Measurements from ENCODE around the gene PLEKHG4.

PLEKHG4 gene

DNA sequence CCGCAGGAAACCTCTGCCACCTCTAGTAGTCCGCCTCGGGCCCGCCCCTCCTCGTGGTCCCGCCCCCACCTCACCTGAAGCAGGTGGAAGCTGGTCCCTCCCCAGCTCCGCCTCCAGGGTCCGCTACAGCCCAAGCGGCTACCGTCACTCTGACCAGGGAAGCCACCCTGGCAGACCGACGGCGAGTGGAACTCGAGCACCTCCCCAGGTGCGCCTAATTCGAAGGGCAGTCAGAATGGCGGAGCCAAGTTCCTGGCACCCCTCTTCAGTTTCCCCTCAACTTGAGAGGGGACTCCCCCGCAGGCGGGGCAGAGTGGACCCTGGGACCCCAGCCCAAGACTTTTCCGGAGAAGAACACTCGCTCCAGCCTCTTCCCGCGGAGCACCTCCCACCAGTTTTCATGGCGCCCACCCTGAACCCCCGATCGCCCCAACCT is 32.6 kb upstream of the PLEKHG4 start:
- TF ChIP-seq, protein P1, sequence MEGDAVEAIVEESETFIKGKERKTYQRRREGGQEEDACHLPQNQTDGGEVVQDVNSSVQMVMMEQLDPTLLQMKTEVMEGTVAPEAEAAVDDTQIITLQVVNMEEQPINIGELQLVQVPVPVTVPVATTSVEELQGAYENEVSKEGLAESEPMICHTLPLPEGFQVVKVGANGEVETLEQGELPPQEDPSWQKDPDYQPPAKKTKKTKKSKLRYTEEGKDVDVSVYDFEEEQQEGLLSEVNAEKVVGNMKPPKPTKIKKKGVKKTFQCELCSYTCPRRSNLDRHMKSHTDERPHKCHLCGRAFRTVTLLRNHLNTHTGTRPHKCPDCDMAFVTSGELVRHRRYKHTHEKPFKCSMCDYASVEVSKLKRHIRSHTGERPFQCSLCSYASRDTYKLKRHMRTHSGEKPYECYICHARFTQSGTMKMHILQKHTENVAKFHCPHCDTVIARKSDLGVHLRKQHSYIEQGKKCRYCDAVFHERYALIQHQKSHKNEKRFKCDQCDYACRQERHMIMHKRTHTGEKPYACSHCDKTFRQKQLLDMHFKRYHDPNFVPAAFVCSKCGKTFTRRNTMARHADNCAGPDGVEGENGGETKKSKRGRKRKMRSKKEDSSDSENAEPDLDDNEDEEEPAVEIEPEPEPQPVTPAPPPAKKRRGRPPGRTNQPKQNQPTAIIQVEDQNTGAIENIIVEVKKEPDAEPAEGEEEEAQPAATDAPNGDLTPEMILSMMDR (IDR thresholded peaks at IDR 0.05; ENCODE audit: low read depth, low read length, missing control alignments), result no peak

DNA sequence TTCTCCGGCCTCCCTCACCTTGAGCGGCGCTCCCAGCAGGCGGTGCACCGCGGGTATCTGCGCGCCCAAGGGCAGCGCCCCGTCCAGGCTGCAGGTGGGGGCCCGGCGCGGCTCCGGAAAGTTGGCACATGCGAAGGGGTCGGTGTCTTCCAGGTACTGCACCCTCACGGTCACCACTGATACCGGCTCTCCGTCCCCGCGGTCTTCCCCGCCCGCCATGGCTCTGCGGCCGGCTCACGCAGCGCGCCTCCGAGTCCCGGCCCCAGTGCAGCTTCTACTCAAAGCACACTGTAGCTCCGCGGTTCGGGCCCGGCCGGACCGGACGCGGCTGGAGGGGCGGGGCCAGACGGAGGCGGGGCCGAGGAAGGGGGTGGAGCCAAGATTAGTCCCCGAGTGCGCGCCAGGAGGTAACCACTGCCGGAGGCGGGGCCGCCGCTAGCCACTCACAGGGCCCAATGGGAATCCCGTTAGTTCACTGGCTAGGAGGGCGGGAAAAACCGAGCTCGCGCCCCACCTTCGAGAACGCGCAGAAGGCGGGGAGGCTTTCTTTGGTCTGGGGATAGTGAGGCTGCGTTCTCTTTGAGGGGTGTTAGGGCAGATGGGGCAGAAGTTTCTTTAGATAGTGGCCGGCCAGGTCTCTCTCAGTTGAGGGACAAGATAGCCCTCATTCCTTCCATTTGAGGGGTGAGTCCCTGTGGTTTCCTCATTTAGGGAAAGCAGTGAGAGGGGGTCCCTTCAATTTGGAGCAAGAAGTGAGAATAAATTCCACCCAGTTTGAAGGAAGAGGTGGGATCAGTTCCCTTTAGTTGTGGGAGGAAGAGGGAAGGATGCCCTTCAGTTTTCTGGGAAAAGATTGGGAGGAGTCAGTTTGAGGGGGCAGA is 31.9 kb upstream of the PLEKHG4 start, which contains the start of gene FHOD1:
Gene FHOD1, minus strand, starts transcription at position 290 of the 881 bp plus-strand sequence. Its CDS starts 71 bp downstream, at position 219.
- peak within 1 kb of the TSS; percentile 85 for H3K4me3 ChIP-seq (ENCODE audit: low read depth, low read length)
- TF ChIP-seq, protein P1 (IDR thresholded peaks at IDR 0.05; ENCODE audit: low read depth, low read length, missing control alignments), result no peak
- DNase-seq (ENCODE audit: low read depth), result peak; percentile 88

More for the DNA sequence above, 32.6 kb upstream of the PLEKHG4 start:
- DNase-seq (ENCODE audit: low read depth), result no peak
- peak overlapping the region; percentile 85 for H3K4me3 ChIP-seq (ENCODE audit: low read depth, low read length)

DNA sequence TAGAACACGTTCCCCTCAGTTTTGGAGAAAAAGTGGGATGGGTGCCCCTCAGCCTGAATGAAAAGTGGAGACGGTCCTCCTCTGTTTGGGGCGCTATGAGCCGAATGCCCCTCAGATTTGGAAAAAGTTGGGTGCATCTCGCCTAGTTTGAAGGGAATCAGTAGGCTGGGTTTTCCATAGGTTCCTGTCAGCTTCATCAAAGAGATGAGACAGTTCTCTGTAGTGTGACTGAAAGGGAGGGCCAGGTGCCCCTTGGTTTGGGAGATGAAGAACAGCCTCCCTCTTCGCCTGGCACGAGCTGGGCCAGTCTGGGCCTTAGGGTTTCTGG is 31.3 kb upstream of the PLEKHG4 start:
- DNase-seq (ENCODE audit: low read depth), result no peak
- TF ChIP-seq, protein P1 (IDR thresholded peaks at IDR 0.05; ENCODE audit: low read depth, low read length, missing control alignments), result no peak
- peak overlapping the region; percentile 73 for H3K4me3 ChIP-seq (ENCODE audit: low read depth, low read length)

DNA sequence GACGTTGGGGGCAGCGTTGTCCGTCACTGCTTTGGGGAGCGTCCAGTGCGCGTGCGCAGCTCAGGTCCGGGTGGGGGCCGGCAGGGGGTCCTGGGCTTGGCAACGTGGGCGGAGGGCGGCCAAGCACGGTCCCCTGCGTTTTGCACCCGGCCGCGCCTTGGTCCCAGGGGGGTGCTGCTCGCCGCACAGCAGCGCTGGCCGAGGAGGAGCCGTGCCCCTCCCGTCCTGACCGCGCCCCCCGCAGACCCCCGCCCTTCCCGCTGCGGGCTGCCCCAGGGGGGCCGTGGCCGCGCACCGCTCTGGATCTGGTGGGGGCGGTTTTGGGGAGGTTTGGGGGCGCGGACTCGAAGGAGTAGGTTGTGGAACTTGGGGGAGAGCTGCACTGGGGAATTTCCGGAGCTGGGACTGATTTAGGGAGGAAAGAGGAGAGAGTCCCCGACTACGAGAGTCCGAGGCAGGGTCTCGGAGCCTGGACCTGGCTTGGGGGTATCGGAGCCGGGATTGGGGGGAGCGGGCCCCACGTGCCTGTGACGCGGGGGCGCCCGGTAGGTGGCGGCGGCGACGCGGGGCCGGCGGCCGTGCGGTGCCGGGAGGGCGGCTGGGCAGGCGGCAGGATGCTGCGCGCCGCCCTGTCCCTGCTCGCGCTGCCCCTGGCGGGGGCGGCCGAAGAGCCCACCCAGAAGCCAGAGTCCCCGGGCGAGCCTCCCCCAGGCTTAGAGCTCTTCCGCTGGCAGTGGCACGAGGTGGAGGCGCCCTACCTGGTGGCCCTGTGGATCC is 30.7 kb upstream of the PLEKHG4 start, which contains the start of gene SLC9A5:
Gene SLC9A5, plus strand, starts transcription at position 579 of the 777 bp plus-strand sequence. Its CDS starts 36 bp downstream, at position 615.
- TF ChIP-seq, protein P1 (IDR thresholded peaks at IDR 0.05; ENCODE audit: low read depth, low read length, missing control alignments), result no peak
- DNase-seq (ENCODE audit: low read depth), result no peak
- peak within 1 kb of the TSS; percentile 73 for H3K4me3 ChIP-seq (ENCODE audit: low read depth, low read length)

DNA sequence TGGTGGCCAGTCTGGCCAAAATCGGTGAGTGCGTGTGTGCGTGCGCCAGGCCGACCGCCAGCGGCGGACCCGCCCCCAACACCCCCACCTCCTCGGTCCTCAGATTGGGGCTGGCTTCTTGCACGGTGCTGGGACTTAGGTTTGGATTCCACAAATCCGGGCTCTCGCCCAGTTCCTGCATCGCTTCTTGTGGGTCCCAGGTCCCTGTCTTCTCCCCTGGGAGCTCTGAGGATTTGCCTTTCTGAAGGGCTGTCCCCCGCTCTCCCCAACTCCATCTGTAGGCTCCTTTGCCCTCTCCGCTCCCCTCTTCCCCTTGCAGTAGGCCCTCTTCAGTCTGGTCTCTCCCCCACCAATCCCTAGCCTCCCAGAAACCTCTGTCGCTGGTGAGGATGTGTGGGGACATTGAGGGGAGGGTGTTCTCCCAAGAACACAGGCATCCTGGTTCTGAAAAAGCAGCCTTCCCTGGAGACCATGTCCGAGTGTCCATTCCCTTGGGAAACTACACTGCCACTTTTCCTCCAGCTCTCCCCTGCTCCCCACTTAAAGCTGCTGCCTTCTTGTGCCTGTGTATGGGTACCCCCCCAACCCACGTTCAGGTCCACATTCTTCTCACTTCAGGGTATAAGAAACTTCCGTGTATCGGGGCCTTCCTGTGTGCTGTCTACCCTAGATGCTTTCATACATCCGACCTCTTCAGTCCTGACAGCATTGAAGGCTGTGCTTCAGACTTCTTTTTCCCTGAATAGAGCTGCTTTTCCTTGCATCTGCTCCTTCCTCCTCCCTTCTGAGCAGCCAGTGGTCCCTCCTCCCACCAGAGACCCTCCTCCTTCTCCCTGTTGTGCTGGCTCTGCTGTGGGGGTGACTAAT is 29.9 kb upstream of the PLEKHG4 start:
- peak overlapping the region; percentile 73 for H3K4me3 ChIP-seq (ENCODE audit: low read depth, low read length)
- no peak for DNase-seq (ENCODE audit: low read depth)
- TF ChIP-seq, protein P1 (IDR thresholded peaks at IDR 0.05; ENCODE audit: low read depth, low read length, missing control alignments), result no peak

DNA sequence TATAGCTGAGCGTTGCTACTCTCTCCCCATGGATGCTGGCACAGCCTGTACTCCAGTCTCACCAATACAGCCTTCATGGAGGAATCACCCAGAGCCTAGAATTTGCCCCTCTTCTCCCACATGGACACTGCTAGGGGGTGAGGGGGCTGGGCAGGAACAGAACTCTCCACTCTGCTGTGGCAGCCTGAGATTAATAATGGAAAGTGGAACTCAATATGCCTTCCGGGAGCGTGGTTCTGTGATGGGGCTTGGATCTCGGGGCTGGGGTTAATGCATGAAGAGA is 29.3 kb upstream of the PLEKHG4 start:
- H3K4me3 ChIP-seq (ENCODE audit: low read depth, low read length), result peak overlapping the region; percentile 73
- DNase-seq (ENCODE audit: low read depth), result no peak
- TF ChIP-seq, protein P1 (IDR thresholded peaks at IDR 0.05; ENCODE audit: low read depth, low read length, missing control alignments), result no peak
